ENCODE data around the gene RFX1. TPM values are rescaled to one million over a fixed set of nuclear protein-coding genes. Genes with fewer than 3 reads are reported as not detected.
"Not testable (repeated sequence)": the region's sequence is repeated elsewhere in the genome, so short reads cannot be mapped to it uniquely, and the experiment has no call there.

The RFX1 gene
- total RNA-seq, 2 experiments from 2014 or later, result 16.0 to 17.8 TPM

- H3K4me3 Mint-ChIP-seq; H3K4me1 Mint-ChIP-seq; H3K9me3 Mint-ChIP-seq (ENCODE audit: low read depth); CTCF ChIA-PET; ATAC-seq; H3K27me3 Mint-ChIP-seq; DNase-seq: not testable (repeated sequence)
- Mint-ChIP-seq H3K27ac (peak overlapping the region; percentile 16), H3K36me3 (peaks cover 28% of the 10 kb centered on the region)
Observed at GRCh38 chr19:13922118-13922517, 84.0 kb downstream of the RFX1 start.

DNA sequence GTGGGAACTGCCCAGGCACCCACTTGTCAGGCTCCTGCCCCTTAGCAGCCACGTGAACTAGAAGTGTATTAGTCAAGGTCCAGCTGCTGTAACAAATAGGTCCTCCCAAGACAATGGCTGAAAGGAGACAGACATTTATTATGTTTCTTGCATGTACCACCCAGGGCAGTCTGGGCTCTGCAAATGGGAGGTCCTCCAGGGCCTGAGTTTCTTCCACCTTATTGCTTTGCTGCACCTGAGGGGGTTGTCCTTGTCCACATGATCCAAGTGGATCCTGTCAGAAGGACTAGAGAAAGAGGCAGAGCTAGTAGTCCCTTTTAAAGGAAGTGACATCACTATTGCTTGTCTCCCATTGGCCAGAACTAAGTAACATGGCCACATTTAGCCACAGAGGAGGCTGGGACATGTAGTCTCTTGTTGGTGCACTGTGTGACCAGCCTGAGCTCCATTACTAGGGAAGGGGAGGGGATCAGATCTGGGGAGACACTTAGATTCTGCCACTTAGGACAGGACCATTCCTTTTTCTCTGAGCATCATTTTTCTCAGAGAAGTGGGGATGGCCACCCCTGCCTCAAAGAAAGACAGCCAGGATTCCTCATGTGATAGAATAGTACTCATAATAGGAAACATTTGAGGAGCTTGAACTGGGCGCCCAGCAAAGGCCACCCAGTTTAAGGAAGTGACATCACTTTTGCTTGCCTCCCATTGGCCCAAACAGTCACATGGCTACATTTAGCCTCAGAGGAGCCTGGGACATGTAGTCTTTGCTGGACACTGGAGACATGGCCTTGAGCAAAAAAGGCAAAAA is 85.0 kb downstream of the RFX1 start:
- DNase-seq (peak; percentile 70), ATAC-seq (peak; percentile 83)
- H3K36me3 Mint-ChIP-seq, result peaks cover 28% of the 10 kb centered on the region
- H3K27me3 Mint-ChIP-seq, result no peaks in the 10 kb centered on the region
- no peak overlapping the region for H3K4me3 Mint-ChIP-seq
- peak overlapping the region; percentile 76 for H3K27ac Mint-ChIP-seq
- CTCF ChIA-PET, result interaction anchor here (0.9 kb wide), 1 partner anchor 24 kb away, joined by 3 read pairs; no protein-coding TSS in a partner anchor
- peaks cover 4% of the 10 kb centered on the region for H3K4me1 Mint-ChIP-seq
- no peaks in the 10 kb centered on the region for H3K9me3 Mint-ChIP-seq (ENCODE audit: low read depth)

DNA sequence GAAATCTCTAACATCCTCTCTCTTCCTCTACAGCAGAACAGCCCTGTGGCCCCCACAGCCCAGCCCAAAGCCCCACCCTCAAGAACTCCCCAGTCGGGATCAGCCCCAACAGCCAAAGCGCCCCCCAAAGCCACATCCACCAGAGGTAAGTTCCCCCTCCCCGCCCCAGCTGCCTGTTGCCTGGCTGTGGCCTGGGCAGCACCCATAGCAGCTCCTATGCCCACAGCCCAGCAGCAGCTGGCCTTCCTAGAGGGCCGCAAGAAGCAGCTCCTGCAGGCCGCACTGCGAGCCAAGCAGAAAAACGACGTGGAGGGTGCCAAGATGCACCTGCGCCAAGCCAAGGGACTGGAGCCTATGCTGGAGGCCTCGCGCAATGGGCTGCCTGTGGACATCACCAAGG is 85.6 kb downstream of the RFX1 start:
- CTCF ChIA-PET, result no interaction called here
- H3K9me3 Mint-ChIP-seq (ENCODE audit: low read depth), result no peaks in the 10 kb centered on the region
- H3K27ac Mint-ChIP-seq, result no peak overlapping the region
- ATAC-seq (peak; percentile 14), DNase-seq (no peak)
- H3K4me3 Mint-ChIP-seq, result no peak overlapping the region
- no peaks in the 10 kb centered on the region for H3K27me3 Mint-ChIP-seq
- H3K4me1 Mint-ChIP-seq, result peaks cover 4% of the 10 kb centered on the region
- H3K36me3 Mint-ChIP-seq, result peaks cover 28% of the 10 kb centered on the region

DNA sequence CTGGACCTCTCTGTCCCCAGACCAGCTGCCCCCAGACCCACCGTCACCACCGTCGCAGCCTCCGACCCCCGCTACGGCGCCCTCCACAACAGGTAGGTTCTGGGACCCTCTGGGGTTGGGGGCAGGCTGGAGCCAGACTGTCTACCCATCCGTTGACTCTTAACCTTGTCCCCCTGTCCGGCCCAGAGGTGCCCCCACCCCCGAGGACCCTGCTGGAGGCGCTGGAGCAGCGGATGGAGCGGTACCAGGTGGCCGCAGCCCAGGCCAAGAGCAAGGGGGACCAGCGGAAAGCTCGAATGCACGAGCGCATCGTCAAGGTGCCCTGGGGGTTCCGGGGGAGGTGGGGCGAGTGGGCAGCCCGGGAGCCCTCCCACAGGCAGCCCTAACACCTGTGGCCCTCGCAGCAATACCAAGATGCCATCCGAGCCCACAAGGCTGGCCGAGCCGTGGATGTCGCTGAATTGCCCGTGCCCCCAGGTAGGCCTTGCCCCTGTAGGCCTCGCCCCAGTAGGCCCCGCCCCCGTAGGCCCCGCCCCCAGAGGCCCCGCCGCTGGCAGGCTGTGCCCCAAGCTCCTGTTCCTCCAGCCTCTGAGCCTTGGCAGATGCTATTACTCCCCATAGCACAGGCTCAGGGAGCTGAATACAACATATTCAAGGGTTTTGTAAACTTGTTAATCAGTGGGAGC is 87.3 kb downstream of the RFX1 start:
- ATAC-seq, result no peak
- CTCF ChIA-PET, result no interaction called here
- H3K27me3 Mint-ChIP-seq, result no peaks in the 10 kb centered on the region
- no peaks in the 10 kb centered on the region for H3K9me3 Mint-ChIP-seq (ENCODE audit: low read depth)
- H3K4me3 Mint-ChIP-seq, result no peak overlapping the region
- H3K36me3 Mint-ChIP-seq, result peaks cover 28% of the 10 kb centered on the region
- no peak for DNase-seq
- H3K4me1 Mint-ChIP-seq, result peaks cover 4% of the 10 kb centered on the region
- no peak overlapping the region for H3K27ac Mint-ChIP-seq

DNA sequence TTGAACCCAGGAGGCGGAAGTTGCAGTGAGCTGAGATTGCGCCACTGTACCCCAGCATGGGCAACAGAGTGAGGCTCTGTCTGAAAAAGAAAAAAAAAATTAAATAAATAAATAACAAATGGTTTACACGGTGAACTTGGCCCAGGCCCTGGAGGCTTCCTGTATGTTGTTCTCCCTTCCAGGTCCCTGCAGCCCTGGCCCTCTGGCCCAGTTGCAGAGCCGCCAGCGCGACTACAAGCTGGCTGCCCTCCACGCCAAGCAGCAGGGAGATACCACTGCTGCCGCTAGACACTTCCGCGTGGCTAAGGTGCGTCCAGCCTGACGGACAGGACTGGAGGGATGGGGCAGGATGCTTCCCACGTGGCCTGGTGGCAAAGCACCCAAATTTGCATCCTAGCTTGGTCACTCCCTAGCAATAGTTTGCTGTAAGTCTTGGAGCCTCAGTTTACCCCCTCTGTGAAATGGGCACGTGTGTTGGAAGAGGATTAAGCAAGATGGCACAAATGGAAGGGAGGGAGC is 88.2 kb downstream of the RFX1 start:
- Mint-ChIP-seq H3K4me1 (peaks cover 4% of the 10 kb centered on the region), H3K36me3 (peaks cover 30% of the 10 kb centered on the region)
- ATAC-seq, result no peak

GRCh38 chr19:13914777-13915176 is 91.3 kb downstream of the RFX1 start:
- Mint-ChIP-seq H3K36me3 (peaks cover 13% of the 10 kb centered on the region), H3K27me3 (no peaks in the 10 kb centered on the region), H3K9me3 (ENCODE audit: low read depth) (no peaks in the 10 kb centered on the region), H3K27ac (no peak overlapping the region), H3K4me3 (no peak overlapping the region), H3K4me1 (no peaks in the 10 kb centered on the region)
- ATAC-seq (no peak), DNase-seq (no peak)
- CTCF ChIA-PET, result interaction anchor here (0.7 to 1.1 kb wide), 2 partner anchors 12 to 129 kb away, joined by 3 read pairs; no protein-coding TSS in a partner anchor

More for the DNA sequence above, 88.2 kb downstream of the RFX1 start:
- Mint-ChIP-seq H3K9me3 (ENCODE audit: low read depth) (no peaks in the 10 kb centered on the region), H3K27ac (no peak overlapping the region), H3K4me3 (no peak overlapping the region), H3K27me3 (no peaks in the 10 kb centered on the region)
- CTCF ChIA-PET, result interaction anchor here (1.4 kb wide), 1 partner anchor 130 kb away, joined by 3 read pairs; no protein-coding TSS in a partner anchor
- no peak for DNase-seq

DNA sequence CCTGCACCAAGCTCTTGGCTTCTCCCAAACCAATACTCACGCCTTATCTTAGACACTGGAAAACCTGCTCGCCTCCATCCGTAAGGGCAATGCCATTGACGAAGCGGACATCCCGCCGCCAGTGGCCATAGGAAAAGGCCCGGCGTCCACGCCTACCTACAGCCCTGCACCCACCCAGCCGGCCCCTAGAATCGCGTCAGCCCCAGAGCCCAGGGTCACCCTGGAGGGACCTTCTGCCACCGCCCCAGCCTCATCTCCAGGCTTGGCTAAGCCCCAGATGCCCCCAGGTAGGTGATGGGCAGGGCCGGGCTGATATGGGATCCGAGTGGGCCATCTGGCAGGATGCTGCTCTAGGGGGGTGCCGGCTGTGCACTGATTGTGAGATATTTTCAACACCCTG is 92.8 kb downstream of the RFX1 start:
- ATAC-seq (no peak), DNase-seq (no peak)
- no peaks in the 10 kb centered on the region for H3K27me3 Mint-ChIP-seq
- no peak overlapping the region for H3K27ac Mint-ChIP-seq
- H3K4me1 Mint-ChIP-seq, result no peaks in the 10 kb centered on the region
- CTCF ChIA-PET, result interaction anchor here (1.0 kb wide), 1 partner anchor 130 kb away, joined by 3 read pairs; no protein-coding TSS in a partner anchor
- peaks cover 13% of the 10 kb centered on the region for H3K36me3 Mint-ChIP-seq
- H3K4me3 Mint-ChIP-seq, result no peak overlapping the region
- no peaks in the 10 kb centered on the region for H3K9me3 Mint-ChIP-seq (ENCODE audit: low read depth)

Other genes starting within 250 kb of the RFX1 start
- gene MRI1, start 241.8 kb downstream of the RFX1 start, total RNA-seq, result 10 to 100 TPM; 51.7 to 59.3 TPM
- gene C19orf53, start 231.9 kb downstream of the RFX1 start, total RNA-seq, result 10 to 100 TPM; 77.7 to 94.0 TPM
- gene ZSWIM4, start 210.9 kb downstream of the RFX1 start, total RNA-seq, result 1 to 10 TPM; 8.1 to 8.4 TPM
- gene NANOS3, start 129.2 kb downstream of the RFX1 start, total RNA-seq, result 1 to 10 TPM; 1.1 to 2.8 TPM
- 1 to 10 TPM; 4.1 to 4.4 TPM for gene BRME1, start 100.2 kb downstream of the RFX1 start, total RNA-seq
- 10 to 100 TPM; 34.0 to 35.1 TPM for gene CC2D1A, start 100.1 kb downstream of the RFX1 start, total RNA-seq
- gene PODNL1, start 67.9 kb downstream of the RFX1 start, total RNA-seq, result under 1 TPM; 0.29 to 0.47 TPM
- gene DCAF15, start 53.8 kb downstream of the RFX1 start, total RNA-seq, result 10 to 100 TPM; 82.5 to 94.3 TPM
- not detected for gene RLN3, start 21.8 kb upstream of the RFX1 start, total RNA-seq
- 10 to 100 TPM; 29.7 to 60.3 TPM for gene IL27RA, start 25.4 kb upstream of the RFX1 start, total RNA-seq
- gene PALM3, start 55.8 kb upstream of the RFX1 start, total RNA-seq, result not detected
- gene MISP3, start 66.5 kb upstream of the RFX1 start, total RNA-seq, result 1 to 10 TPM; 1.4 to 2.4 TPM
- not detected for gene C19orf67, start 79.5 kb upstream of the RFX1 start, total RNA-seq
- 10 to 100 TPM; 60.4 to 81.9 TPM for gene SAMD1, start 84.4 kb upstream of the RFX1 start, total RNA-seq
- 10 to 100 TPM; 42.3 to 65.4 TPM for gene PRKACA, start 111.4 kb upstream of the RFX1 start, total RNA-seq
- 100 to 1,000 TPM; 117 to 124 TPM for gene ASF1B, start 130.3 kb upstream of the RFX1 start, total RNA-seq
- gene ADGRL1, start 199.8 kb upstream of the RFX1 start, total RNA-seq, result 1 to 10 TPM; 3.7 to 4.3 TPM